HUES48 (cell line): Measurements from ENCODE around the gene CIRBP.
"Not testable (repeated sequence)": the region's sequence is repeated elsewhere in the genome, so short reads cannot be mapped to it uniquely, and the experiment has no call there.

ENCODE experiments used
- H3K27ac ChIP-seq: one replicate; pipeline ENCODE4 v1.7.0; 2013; ENCODE audit warnings: low read depth, low read length, inconsistent platforms
- H3K27me3 ChIP-seq: 2 replicates; pipeline ENCODE4 v1.6.1; 2013; ENCODE audit warnings: mild to moderate bottlenecking, low read length; ENCODE audit not compliant: control insufficient read depth, insufficient read depth
- H3K36me3 ChIP-seq: 2 replicates; pipeline ENCODE4 v1.6.1; 2013; ENCODE audit warnings: low read length; ENCODE audit not compliant: control insufficient read depth, insufficient read depth
- H3K4me1 ChIP-seq: 2 replicates; pipeline ENCODE4 v1.6.1; 2013; ENCODE audit warnings: mild to moderate bottlenecking, low read length; ENCODE audit not compliant: control insufficient read depth, insufficient read depth
- H3K4me3 ChIP-seq: 2 replicates; pipeline ENCODE4 v1.5.1; 2013; ENCODE audit warnings: mild to moderate bottlenecking, low read depth, low read length
- H3K9ac ChIP-seq: 2 replicates; pipeline ENCODE4 v1.6.1; 2013; ENCODE audit warnings: mild to moderate bottlenecking, low read depth, low read length, moderate library complexity
- H3K9me3 ChIP-seq: 2 replicates; pipeline ENCODE4 v1.6.1; 2013; ENCODE audit warnings: low read length; ENCODE audit not compliant: control insufficient read depth, insufficient read depth

CIRBP gene

DNA sequence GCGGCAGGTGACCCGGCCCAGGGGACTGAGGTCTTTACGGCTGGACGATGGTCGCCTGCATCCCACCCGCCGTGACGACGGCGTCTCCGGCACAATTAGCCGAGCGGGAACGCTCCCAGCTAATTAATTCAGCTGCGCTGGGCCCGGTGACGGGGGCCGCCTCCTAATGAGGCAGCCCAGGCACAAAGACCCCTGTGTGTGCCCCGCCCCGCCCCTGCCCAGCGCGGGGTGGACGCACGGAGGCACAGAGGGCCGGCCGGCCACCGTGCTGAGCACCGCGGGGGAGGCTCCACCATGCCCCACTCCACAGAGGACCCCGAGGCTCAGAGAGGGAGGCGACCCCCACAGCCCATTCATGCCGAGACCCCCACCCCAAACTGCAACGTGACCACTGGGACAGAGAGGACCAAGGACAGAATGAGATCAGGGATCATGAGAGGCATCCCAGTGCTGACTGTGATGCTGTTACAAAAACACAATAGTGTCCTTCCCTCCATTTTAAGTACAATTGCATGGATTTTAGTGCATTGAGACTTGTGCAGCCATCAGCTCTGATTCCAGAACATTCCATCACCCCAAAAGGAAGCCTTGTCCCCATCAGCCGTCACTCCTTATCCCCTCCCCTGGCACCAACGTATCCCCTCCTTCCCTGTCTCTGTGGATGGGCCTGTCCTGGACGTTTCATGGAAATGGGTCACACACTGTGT is 33.6 kb downstream of the CIRBP start:
- no peak overlapping the region for H3K27ac ChIP-seq
- H3K9me3 ChIP-seq: no peaks in the 10 kb centered on the region
- H3K27me3 ChIP-seq: no peaks in the 10 kb centered on the region
- no peak overlapping the region for H3K9ac ChIP-seq
- no peaks in the 10 kb centered on the region for H3K36me3 ChIP-seq
- H3K4me1 ChIP-seq: no peaks in the 10 kb centered on the region
- H3K4me3 ChIP-seq: no peak overlapping the region

DNA sequence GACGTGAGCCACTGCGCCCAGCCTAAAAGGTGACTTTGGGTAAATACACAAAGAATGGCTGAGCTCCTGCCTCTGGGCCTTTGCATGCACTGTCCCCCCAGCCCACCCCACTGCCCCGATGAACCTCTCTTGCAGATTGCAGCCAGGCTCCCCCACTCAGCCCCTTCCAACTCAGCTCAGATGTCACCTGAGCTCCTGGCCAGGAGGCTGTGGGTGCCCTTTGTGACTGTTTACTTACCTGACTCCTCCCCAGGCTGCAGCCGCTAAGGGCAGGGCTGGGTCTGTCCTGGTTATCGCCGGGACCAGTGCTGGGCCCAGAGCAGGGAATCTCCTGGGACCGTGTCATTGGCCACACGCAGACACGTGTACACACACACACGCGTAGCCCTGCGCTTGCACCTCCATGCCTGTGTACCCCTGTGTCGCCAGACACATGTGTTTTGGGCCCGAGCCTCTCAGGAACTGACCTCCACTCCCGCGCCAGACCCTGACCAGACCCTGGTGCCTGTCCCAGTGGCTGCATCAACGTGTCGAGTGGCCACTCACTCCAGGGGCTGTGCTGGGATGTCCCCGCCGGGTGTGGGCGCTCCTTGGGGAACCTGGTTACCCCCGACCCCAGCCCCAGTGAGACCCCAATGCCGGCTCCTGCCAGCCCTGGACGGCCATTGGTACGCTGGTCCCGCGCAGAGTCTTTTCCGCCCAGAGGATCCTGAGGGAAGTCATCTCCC is 35.2 kb downstream of the CIRBP start:
- Histone ChIP-seq H3K27ac (no peak overlapping the region), H3K4me1 (no peaks in the 10 kb centered on the region), H3K9me3 (no peaks in the 10 kb centered on the region), H3K4me3 (no peak overlapping the region), H3K27me3 (no peaks in the 10 kb centered on the region), H3K36me3 (no peaks in the 10 kb centered on the region), H3K9ac (no peak overlapping the region)

DNA sequence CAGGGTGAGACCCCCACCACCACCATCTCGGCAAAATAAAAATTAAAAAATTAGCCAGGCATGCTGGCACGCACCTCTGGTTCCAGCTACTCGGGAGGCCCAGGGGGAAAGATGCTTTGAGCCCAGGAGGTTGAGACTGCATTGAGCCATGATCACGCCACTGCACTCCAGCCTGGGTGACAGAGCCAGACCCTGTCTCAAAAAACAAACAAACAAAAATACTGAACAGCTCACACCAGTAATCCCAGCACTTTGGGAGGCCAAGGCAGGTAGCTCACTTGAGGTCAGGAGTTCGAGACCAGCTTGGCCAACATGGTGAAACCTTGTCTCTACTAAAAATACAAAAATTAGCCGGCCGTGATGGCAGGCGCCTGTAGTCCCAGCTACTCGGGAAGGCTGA is 36.2 kb downstream of the CIRBP start:
- H3K36me3 ChIP-seq, H3K4me3 ChIP-seq, H3K4me1 ChIP-seq, H3K9me3 ChIP-seq, H3K27ac ChIP-seq, H3K9ac ChIP-seq, H3K27me3 ChIP-seq: not testable (repeated sequence)

DNA sequence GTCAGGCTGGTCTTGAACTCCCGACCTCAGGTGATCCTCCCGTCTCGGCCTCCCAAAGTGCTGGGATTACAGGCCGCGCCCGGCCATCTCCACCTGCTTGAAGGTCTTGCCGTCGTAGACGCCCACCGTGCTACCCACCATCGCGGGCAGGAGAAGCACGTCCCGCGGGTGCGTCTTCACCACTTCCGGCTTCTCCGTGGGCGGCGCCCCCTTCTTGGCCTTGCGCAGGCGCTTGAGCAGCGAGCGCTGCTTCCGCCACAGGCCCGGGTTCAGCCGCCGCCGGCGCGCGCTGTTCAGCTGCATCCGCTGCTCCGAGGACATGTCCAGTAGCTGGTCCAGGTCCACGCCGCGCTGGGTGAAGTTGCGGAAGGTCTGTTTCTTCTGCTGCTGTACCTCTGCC is 38.2 kb downstream of the CIRBP start:
- Histone ChIP-seq H3K4me3 (no peak overlapping the region), H3K36me3 (no peaks in the 10 kb centered on the region), H3K9me3 (no peaks in the 10 kb centered on the region), H3K27me3 (no peaks in the 10 kb centered on the region), H3K4me1 (no peaks in the 10 kb centered on the region), H3K9ac (no peak overlapping the region), H3K27ac (no peak overlapping the region)

DNA sequence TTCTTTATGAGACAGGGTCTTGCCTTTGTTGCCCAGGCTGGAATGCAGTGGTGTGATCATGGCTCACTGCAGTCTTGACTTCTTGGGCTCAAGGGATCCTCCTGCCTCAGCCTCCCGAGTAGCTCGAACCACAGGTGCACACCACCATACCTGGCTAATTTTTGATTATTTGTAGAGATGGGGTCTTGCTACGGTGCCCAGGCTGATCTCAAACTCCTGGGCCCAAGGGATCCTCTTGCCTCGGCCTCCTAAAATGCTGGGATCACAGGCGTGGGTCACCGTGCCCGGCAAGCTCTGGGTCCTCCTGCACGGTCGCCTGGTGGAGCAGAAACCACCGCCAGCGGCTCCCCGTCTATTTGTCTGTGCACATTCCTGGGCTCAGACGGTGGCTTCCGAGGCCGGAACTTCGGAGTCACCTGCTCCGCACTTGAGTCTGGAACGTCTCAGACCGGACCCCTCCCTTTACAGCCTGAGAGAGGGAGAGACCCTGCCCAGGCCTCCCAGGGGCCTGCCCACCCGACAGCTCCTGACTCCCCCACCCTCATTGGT is 38.7 kb downstream of the CIRBP start:
- Histone ChIP-seq H3K27me3 (no peaks in the 10 kb centered on the region), H3K4me1 (no peaks in the 10 kb centered on the region), H3K9me3 (no peaks in the 10 kb centered on the region), H3K4me3 (no peak overlapping the region), H3K27ac (no peak overlapping the region), H3K9ac (no peak overlapping the region), H3K36me3 (no peaks in the 10 kb centered on the region)

DNA sequence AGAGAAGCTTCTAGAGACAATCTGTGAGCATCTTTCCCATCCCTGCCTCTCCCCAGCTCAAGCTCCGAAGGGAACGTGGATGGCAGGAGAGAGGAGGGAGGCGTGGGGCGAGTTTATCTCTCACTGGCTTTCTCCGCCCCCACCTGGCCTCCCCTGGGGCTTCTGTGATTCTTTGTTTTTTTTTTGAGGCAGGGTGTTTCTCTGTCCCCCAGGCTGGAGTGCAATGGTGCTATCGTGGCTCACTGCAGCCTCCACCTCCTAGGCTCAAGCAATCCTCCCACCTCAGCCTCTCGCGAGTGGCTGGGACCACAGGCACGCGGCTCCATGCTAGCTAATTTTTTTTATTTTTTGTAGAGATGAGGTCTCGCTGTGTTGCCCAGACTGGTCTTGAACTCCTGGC is 39.6 kb downstream of the CIRBP start:
- Histone ChIP-seq H3K27me3 (no peaks in the 10 kb centered on the region), H3K4me3 (no peak overlapping the region), H3K36me3 (no peaks in the 10 kb centered on the region), H3K27ac (no peak overlapping the region), H3K9me3 (no peaks in the 10 kb centered on the region), H3K4me1 (no peaks in the 10 kb centered on the region), H3K9ac (no peak overlapping the region)

DNA sequence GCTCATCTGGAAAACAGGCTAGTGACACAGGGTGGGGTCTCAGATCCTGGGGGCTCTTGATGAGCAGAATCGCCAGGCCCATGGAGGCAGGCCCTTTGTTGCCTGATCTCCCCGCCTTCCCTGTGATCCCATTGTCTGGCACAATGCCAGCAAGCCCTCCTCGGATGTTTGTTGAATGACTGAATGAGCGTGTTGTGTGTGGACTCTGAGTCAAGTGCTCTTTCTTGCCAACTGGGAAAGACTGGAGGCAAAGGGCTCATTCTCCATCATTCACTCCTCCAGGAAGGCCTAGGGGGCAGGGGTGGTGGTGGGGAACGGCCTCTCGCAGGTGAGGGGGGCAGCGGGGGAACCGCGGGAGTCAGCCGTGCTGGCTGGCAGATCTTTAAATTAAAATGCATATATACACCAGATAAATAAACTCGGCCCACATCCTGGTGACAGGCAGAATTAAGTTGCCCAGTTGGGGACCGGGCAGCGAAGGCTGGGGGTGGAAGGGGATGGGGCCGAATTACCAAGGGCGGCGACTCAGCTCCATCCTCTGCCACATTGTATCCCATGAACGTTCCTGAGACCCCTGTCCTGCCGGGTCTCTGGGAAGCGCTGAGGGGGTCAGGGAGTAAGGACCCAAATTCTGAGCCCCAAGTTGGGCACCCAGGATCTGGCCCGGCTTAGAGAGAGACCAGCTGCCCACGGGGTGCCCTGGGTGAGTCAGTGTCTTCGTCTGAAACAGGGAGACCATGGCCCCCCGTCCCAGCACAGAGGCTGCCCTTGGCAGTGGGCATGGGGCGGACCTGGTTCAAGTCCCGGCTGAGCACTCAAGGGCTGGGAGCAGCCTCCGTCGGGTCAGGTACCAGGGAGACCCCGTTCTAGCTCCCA is 41.1 kb downstream of the CIRBP start:
- no peaks in the 10 kb centered on the region for H3K36me3 ChIP-seq
- H3K4me1 ChIP-seq: no peaks in the 10 kb centered on the region

DNA sequence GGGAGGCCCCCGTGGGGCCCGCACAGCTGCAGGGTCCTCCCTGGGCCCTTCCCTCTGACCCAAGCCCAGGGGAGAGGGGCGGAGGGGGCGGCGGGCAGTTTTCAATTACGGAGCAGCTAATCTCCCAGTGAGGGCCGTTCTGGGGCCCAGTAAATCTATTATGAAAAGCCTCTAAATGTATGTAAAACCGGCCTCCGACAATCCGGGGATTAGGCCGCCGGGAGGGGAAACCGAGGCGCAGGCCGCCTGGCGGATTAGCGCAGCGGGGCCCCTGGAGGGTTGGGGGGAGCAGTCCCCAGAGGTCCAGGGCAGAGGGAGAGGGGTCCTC is 41.7 kb downstream of the CIRBP start:
- Histone ChIP-seq H3K27ac (no peak overlapping the region), H3K4me1 (no peaks in the 10 kb centered on the region), H3K27me3 (peaks cover under 1% of the 10 kb centered on the region; the same call in 1 of the 2 replicates), H3K36me3 (no peaks in the 10 kb centered on the region), H3K9me3 (no peaks in the 10 kb centered on the region), H3K9ac (no peak overlapping the region), H3K4me3 (no peak overlapping the region)

More for the DNA sequence above, 41.1 kb downstream of the CIRBP start:
- H3K27me3 ChIP-seq: no peaks in the 10 kb centered on the region
- no peak overlapping the region for H3K4me3 ChIP-seq
- H3K9ac ChIP-seq: no peak overlapping the region
- no peak overlapping the region for H3K27ac ChIP-seq
- no peaks in the 10 kb centered on the region for H3K9me3 ChIP-seq

DNA sequence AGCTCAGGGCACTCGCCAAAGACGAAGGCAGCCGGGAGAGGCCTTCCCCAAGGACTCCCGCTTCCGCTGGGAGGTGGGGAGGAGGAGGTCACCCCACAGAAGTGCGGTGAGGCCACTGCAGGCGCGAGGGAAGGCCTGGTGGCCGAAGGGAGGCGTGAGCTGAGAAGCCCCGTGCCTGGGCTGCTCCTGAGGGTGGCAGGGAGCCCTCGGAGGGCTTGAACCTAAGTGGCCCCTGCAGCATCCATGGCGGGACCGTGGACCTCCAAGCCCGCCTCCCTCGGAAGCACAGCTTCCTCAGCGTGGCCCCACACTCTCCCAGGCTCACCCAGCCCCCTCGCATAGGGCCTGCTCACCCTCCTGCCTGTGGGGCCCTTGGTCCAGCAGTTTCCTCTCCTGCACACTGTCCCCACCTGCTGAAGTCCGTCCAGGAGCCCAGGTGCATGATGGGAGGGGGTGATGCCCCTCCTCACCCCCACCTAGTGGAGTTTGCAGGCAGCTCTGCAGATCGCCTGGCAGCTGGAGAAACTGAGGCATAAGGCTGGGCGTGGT is 42.5 kb downstream of the CIRBP start:
- Histone ChIP-seq H3K27me3 (peaks cover 9% of the 10 kb centered on the region), H3K4me1 (no peaks in the 10 kb centered on the region), H3K36me3 (no peaks in the 10 kb centered on the region), H3K9me3 (no peaks in the 10 kb centered on the region), H3K9ac (no peak overlapping the region), H3K27ac (no peak overlapping the region), H3K4me3 (no peak overlapping the region)

DNA sequence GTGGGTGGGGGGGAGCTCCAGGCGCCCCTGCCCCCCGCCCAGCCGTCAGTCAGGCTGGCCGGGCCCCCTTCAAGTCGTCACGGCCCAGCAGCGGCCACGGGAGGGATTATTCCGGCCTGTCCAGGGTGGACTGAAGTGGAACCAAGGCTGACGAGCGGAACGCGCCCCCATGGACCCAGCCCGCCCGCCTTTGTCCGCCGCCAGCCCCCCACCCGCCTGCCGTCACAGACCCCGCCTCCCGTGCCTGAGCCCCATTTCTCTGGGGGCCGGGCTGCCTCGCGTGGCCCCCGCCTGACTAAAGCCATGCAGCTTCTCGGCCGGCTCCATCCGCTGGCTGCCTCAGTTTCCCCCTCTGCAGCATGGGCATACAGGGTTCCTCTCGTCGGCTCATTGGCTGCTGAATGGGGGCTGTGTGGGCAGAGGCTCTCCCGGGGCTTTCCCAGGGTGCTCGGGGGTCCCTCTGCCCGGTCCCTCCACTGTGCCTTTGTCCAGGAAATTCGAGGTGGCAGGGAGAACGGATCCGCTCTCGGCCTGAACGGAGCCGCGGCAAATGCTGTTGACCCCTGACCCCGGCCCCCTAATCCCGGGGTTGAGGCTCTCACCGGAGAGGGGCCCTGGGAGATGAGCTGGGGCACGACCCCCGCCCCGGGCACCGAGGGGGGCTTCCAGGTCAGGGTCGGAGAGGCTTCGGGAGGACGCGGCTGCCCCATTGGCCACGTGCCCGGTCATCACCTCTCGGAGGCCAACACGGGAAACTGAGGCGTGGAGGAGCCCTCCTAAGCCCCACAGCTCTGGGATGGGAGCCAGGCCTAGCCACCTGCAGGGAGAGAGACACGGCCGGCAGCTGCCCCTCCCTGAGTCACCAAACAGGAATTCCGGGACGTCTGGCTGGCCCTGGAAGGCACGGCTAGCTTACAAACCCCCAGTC is 43.9 kb downstream of the CIRBP start:
- Histone ChIP-seq H3K9ac (no peak overlapping the region), H3K36me3 (no peaks in the 10 kb centered on the region), H3K27ac (peak overlapping the region; percentile 14), H3K4me3 (no peak overlapping the region), H3K9me3 (no peaks in the 10 kb centered on the region), H3K27me3 (peaks cover 9% of the 10 kb centered on the region), H3K4me1 (no peaks in the 10 kb centered on the region)
